NT2/D1 (cell line): ENCODE results near the gene PAPOLG.

Experiments used
- YY1 ChIP-seq: IDR thresholded peaks from 2 replicates; pipeline ENCODE4 v1.6.1; 2011; ENCODE audit not compliant: insufficient read length, insufficient read depth
- ZNF274 ChIP-seq: IDR thresholded peaks from 2 replicates; pipeline ENCODE4 v1.6.1; 2011; ENCODE audit warnings: mild to moderate bottlenecking, low read depth, low read length

GRCh38 chr2:60831921-60832320 is 75.9 kb downstream of the PAPOLG start:
- TF ChIP-seq ZNF274 (no peak), YY1 (no peak)
